ENCODE measurements around the gene PHLDA2.
A peak's percentile ranks its signal among the peaks of the same experiment; 100 is the strongest.

PHLDA2 gene, protein sequence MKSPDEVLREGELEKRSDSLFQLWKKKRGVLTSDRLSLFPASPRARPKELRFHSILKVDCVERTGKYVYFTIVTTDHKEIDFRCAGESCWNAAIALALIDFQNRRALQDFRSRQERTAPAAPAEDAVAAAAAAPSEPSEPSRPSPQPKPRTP

DNA sequence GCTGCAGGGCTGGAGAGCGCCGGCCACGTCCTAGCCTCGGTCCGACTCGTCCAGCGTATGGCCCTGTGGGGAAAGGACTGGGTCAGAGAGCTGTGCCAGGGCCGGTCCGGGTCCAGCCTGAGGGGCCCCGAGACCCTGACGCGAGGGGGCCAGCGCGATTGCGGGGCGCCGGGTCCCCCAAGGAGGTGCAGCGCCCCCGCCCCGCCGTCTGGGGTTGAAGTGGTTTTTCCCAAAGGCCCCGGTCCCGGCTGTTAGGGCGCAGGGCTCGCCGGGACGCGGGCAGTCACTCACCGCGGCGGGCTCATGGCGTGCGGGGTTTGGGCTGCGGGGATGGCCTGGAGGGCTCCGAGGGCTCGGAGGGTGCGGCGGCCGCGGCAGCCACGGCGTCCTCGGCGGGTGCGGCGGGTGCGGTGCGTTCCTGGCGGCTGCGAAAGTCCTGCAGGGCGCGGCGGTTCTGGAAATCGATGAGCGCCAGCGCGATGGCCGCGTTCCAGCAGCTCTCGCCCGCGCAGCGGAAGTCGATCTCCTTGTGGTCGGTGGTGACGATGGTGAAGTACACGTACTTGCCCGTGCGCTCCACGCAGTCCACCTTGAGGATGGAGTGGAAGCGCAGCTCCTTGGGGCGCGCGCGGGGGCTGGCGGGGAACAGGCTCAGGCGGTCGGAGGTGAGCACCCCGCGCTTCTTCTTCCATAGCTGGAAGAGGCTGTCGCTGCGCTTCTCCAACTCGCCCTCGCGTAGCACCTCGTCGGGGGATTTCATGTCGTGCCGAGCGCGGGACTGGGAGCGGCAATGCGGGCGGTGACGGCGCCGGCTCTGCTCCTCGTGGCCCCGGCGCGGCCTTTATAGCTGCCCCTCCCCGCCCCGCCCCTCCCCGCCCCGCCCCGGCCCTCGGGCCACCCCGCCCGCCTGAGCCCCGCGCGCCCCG is at the start of gene PHLDA2:
TSS of gene PHLDA2 (minus strand) at position 816 of the 926 bp plus-strand sequence. CDS start at position 760, 56 bp downstream.
- DNase-seq = peak; percentile 74 to 89 (median 84)

GRCh38 chr11:2977113-2977512 is 47.9 kb upstream of the PHLDA2 start:
- DNase-seq = no peak

DNA sequence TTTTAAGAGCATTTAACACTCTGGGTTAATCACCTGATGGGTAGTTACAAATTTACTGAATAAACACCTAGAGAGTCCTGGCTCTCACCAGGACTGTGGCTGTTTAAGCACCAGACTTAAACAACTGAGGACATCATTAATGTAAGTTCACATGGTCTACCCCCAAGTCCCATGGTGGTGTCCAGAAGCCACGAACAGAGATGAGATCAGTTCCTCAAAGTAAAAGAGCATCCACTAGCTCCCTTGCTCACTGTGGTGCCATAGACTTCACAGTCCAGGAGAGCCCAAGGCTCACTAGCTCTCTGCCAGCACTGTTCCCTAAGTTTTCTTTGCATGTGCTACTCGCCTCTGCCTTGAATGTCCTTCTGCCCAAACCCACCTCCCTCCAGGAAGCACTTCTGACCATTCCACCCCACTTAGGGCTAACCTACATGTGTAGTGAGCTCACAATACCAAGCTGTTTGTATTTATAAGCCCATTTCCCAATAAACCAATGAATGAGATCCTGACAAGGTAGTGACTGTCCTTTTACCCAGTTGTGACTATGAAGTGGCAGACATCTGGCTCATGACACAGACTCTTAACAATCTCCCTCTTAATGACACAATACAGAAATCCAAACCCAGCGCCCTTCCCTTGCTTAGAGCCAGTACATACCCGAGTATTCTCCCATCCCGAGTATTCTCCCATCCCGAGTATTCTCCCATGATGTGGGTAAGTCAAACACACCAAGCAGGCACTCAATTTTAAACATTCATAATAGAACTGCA is 47.3 kb upstream of the PHLDA2 start:
- no peak for DNase-seq

- peak; percentile 63 to 67 (median 66) for DNase-seq
These were observed 46.4 kb upstream of the PHLDA2 start for GRCh38 chr11:2975594-2975993.

- no peak for DNase-seq
These were observed 45.1 kb upstream of the PHLDA2 start for GRCh38 chr11:2974272-2974671.

- DNase-seq = no peak
These were observed 39.2 kb upstream of the PHLDA2 start for GRCh38 chr11:2968341-2968900.

- DNase-seq = no peak
These were observed 35.6 kb upstream of the PHLDA2 start for GRCh38 chr11:2964782-2965181.

GRCh38 chr11:2963761-2964160 is 34.5 kb upstream of the PHLDA2 start:
- DNase-seq = no peak

GRCh38 chr11:2963112-2963754 is 34.0 kb upstream of the PHLDA2 start:
- no peak for DNase-seq

DNA sequence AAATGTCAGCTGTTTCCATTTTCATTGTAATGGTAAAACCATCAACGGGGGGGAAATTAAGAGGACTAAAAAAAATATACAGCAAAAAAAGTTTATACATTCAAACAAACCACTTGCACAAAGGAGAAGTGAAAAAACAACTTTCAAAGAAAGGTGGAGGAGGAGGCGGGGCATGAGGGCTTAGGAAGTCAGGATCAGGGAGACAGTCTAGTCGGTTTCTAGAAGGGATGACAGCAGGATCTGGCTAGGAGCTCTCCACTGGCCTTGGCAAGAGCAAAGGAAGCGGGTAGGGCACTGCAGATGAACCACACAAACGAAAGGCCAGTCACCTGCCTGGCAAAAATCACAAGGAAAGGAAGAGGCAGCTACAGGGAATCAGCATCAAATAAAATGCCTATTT is 31.9 kb upstream of the PHLDA2 start:
- no peak for DNase-seq

DNA sequence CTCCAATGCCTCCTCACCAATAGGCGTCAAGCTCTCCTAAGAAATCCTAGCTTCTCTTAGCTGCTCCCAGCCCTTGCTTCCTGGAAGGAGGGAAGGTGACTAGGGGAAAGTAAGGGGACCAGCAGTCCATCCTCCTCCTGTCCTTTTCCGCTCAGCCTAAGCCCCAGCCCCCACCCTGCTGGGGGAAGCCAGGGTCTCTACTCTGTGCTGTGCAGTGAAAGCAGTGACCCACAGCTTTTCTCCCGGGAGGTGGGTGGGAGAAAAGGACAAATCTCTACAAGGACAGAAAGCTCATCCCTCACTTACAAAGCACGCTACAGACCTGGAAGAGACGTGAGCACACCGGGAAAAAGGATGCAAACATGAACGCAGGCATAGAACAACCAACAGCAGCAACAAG is 30.9 kb upstream of the PHLDA2 start:
- DNase-seq = no peak

GRCh38 chr11:2958251-2958650 is 29.0 kb upstream of the PHLDA2 start:
- peak in 1 of 3 donors; percentile 42 for DNase-seq

GRCh38 chr11:2955906-2956476 is 26.8 kb upstream of the PHLDA2 start:
- DNase-seq = no peak

DNA sequence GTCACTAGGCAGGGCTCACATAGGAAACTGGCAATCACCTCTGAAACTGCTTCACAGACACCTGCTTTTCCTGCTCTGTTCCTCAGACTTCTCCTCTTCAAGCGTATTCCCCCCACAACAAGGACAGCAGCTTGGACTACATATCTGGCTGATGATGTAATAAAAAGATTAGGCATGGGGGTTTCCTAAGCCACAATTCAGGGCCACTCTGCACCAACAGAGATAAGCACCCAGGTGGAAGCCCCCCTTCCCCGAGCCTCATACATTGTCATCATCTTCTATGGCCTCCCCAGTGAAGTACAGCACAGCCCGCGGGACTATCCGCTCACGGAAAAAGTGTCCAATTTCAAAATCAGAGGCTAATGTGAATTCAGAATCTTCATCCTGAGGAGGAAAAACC is 25.0 kb upstream of the PHLDA2 start:
- no peak for DNase-seq

DNA sequence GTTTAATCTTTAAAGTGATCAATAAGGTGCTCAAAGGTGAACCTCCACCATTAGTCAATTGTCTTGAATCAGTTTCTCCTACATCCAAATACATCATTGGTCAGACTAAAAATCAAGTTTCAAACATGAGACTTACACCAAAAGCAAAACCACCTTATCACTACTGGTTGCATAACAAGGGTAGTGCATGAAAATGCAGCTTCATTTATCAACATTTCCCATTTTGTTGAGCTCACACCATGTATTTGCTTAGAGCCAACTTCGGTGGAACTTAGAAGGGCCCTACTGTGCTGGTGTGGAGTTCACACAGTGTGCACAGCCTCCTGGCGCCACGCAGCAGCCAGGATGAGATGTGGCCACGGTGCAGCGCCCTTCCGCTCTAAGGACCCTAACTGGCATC is 23.1 kb upstream of the PHLDA2 start:
- no peak for DNase-seq

DNA sequence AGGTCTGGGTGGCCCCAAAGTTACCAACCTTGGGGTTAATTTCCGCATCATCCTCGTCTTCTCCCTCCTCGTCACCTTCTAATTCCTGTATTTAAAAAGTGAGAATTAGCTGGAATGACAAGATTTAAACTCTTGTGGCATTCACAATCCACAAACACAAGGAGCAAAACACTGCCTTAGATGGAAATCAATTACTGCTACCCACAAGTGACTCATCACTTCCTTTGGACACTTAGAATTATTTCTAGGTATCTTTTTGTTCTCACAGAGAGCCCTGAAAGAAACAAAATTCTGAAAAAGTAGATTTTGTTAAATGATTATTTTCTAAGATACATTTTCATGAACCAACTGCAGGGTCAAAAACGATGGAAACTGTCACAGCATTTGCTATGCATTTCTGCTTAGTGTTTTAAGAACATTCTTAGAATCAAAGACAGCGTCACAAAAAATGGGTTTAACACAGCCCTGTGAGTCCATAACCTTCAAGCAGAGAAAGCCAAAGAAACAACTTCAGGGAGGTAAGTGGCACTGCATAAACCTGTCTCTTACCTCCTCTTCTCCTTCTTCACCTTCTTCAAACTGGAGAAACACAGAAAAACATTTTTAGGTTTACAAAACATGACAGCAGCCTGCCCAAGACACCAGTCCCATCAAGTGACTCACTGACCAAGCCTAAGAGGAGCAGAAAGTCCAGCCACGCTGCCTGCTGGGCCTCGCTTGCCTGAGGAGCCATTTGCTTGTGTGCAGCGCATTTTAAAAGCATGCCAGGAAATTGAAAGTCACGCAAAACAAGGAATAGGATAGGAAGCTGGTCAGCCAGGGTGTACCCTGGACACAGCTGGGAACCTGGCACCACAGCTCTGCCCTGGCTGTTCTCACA is 22.3 kb upstream of the PHLDA2 start:
- DNase-seq = peak in 1 of 3 donors; percentile 26

- DNase-seq = no peak
These were observed 21.6 kb upstream of the PHLDA2 start for GRCh38 chr11:2950825-2951224.

GRCh38 chr11:2949920-2950319 is 20.7 kb upstream of the PHLDA2 start:
- DNase-seq = no peak

GRCh38 chr11:2947744-2948143 is 18.5 kb upstream of the PHLDA2 start:
- DNase-seq = no peak

DNA sequence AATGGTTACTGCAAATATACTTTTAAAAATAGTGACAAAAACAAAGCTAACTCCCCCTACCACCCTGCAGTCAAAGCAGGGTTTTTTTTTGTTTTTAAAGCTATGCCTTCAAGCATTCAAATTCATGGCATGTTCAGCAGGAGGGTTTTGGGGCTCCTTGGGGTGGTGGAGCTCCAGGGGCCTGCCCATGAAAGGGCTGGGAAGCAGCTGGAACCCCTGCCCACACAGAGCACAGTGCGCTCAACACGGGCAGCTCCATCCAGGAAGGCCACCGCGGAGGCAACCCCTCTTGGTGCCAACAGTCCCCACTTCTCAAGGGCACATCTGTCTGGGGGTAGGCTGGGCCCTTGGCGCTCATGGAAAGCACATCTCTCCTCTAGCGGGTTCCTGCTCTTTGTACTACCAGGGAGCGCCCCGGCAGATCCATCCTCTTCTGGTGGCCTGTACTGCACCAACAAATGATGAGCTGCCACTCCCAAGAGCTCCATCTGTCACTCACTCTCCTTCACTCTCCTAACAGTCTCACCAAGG is 16.6 kb upstream of the PHLDA2 start:
- no peak for DNase-seq
